Nephron (organoid): ENCODE data around the gene CARMIL1.

Source experiments
- H3K27ac Mint-ChIP-seq, 3 experiments: 2 replicates each; pipeline ENCODE4 v1.8.0; 2020; ENCODE audit warnings: mixed read lengths in 3 of 3, mild to moderate bottlenecking in 2 of 3, moderate library complexity in 1 of 3
- H3K27me3 Mint-ChIP-seq: 2 replicates; pipeline ENCODE4 v1.8.0; 2021; ENCODE audit warnings: low read depth, mild to moderate bottlenecking, moderate library complexity, mixed read lengths
- H3K36me3 Mint-ChIP-seq: 2 replicates; pipeline ENCODE4 v1.8.0; 2020; ENCODE audit warnings: low read depth, mixed read lengths
- H3K4me1 Mint-ChIP-seq: 2 replicates; pipeline ENCODE4 v1.8.0; 2020; ENCODE audit warnings: mixed read lengths
- H3K4me3 Mint-ChIP-seq, 3 experiments: 2 replicates each; pipeline ENCODE4 v1.8.0; 2020; ENCODE audit warnings: mild to moderate bottlenecking in 3 of 3, mixed read lengths in 3 of 3, moderate library complexity in 2 of 3
- H3K9me3 Mint-ChIP-seq: 2 replicates; pipeline ENCODE4 v1.8.0; 2020; ENCODE audit warnings: mixed read lengths
- TF ChIP-seq, protein P1 (sequence below), 3 experiments: fragments of 200-600 bp; sonication (generic); IDR thresholded peaks; one replicate each; pipeline ENCODE4 v1.5.0; 2021; ENCODE audit warnings: antibody characterized with exemption in 3 of 3; ENCODE audit not compliant: unreplicated experiment in 3 of 3

The CARMIL1 gene

DNA sequence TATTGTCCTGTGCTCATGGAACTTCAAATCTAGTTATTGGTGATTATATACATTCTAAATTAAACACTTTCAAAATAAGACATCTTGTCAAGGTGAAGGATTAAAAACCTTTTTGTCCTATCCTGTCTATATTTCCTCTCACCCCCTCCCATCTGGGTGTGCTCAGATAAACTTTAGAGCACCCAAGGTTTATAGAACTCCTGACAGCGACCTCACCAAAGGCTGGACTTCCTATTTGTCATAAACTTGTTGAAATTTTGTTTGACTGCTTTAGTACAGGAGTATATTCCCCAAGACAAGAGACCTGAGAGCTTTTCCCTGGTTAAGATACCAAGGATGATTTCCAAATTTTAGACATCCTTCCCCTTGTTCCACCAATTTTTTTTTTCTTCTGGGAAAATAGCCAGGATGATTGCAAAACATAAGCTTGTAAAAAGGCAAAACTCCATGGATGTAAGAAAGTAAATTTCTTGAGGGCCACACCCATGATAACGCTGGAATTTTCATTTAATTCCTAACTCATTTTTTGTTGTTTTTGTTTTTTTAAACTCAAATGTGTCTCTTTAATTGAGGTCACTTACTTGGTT, 33.0 kb downstream of the CARMIL1 start:
- Mint-ChIP-seq H3K27me3 (no peaks in the 10 kb centered on the region), H3K27ac (peak overlapping the region in 2 of 3 experiments; percentile 47 to 73), H3K4me1 (peaks cover 44% of the 10 kb centered on the region), H3K4me3 (no peak overlapping the region), H3K36me3 (no peaks in the 10 kb centered on the region), H3K9me3 (no peaks in the 10 kb centered on the region)
- TF ChIP-seq, protein P1, sequence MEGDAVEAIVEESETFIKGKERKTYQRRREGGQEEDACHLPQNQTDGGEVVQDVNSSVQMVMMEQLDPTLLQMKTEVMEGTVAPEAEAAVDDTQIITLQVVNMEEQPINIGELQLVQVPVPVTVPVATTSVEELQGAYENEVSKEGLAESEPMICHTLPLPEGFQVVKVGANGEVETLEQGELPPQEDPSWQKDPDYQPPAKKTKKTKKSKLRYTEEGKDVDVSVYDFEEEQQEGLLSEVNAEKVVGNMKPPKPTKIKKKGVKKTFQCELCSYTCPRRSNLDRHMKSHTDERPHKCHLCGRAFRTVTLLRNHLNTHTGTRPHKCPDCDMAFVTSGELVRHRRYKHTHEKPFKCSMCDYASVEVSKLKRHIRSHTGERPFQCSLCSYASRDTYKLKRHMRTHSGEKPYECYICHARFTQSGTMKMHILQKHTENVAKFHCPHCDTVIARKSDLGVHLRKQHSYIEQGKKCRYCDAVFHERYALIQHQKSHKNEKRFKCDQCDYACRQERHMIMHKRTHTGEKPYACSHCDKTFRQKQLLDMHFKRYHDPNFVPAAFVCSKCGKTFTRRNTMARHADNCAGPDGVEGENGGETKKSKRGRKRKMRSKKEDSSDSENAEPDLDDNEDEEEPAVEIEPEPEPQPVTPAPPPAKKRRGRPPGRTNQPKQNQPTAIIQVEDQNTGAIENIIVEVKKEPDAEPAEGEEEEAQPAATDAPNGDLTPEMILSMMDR (IDR thresholded peaks at IDR 0.05; ENCODE audit: unreplicated experiment in 3 of 3) = no peak

DNA sequence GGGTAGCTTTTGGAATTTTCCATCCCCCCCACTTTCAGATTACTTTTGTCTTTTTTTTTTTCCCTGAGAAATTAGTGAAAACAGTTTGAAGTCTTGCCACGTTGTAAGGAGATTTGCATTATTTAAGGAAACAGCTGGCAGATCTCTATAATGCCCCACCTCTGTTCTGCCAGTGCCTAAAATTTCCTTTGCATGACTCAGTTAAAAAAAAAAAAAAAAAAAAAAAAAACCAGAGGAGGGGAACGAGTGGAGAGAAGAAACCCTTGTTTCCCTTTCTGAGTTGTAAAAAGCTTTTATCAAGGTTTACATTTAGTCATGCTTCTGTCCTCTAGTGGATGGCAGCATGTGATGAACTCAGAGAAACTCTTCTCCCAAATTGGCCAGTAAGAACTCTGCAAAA, 33.5 kb downstream of the CARMIL1 start:
- TF ChIP-seq, protein P1 (IDR thresholded peaks at IDR 0.05; ENCODE audit: unreplicated experiment in 3 of 3) = no peak
- Mint-ChIP-seq H3K36me3 (no peaks in the 10 kb centered on the region), H3K9me3 (no peaks in the 10 kb centered on the region), H3K27ac (peak overlapping the region in 2 of 3 experiments; percentile 47 to 73), H3K27me3 (no peaks in the 10 kb centered on the region), H3K4me1 (peaks cover 39% of the 10 kb centered on the region), H3K4me3 (no peak overlapping the region)

DNA sequence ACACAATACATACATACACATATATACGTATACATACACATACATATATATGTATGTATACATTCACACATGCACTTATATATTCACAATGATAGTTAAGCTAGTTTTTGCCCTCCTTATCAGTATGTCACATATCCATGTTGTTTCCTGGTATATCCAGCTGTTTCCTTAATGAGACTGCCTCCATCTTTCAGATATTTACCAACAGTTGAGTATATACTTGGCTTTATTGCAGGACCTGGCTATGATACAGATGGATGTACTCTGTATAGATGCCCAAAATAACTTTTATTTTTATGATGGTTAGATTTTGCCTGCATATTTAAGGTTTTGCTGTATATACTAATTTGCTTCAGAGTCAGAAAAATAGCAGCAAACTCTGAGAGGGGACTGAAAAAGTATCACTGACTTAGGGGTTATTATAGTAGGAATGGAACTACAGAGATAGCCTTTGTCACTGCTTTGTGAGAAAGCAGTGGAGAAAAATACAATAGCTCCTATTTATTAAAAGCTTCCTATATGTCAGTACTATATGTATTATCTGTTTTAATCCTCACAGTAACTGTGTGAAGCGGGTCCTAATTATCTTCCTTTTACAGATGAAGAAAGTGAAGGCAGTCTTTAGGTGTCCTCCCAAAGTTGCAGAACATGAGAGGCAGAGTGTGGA, 35.5 kb downstream of the CARMIL1 start:
- TF ChIP-seq, protein P1 (IDR thresholded peaks at IDR 0.05; ENCODE audit: unreplicated experiment in 3 of 3) = no peak

DNA sequence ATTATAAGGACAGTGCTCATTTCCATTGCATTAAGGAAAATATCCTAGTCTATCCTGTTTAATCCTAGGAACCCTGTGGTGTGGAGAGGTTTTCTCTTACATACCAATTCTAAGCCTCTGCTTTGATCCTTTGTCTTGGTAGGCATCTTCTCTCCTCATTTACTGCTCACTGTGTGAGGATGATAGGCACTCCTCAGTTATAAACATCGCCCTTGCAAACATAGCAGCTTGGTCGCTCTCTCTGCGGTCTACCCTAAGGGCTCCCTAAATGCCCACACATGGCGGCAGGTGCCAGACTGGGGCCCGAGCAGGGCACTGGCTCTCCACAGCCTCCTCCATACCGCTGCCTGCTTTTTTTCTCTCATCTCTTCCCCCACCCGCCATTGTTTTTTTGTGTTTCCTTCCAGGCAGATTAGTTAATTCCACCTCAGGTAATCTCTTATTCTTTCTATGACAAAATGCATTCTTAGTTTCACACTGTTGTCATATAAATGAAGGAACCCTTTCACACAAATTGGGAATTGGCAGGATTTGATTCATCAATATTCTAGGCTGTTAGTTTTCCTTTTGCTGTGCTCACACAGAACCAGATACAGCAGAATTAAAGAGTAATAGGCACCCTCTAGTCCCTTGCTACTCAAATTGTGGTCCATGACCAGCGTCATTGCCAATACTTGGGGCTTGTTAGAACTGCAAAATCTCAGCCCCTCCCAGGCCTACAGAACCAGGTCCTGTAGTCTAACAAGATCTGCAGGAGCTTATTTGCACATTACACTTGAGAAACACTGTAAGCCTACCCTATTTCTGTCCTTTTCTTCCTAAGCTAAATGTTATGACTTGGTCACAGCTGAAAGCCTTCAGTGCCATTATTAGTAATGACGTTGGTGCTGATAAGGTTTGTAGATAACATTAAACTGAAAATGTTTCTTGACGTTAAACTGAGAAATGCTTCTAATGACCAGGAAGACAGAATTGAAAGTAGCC, 36.3 kb downstream of the CARMIL1 start:
- TF ChIP-seq, protein P1 (IDR thresholded peaks at IDR 0.05; ENCODE audit: unreplicated experiment in 3 of 3) = no peak
- Mint-ChIP-seq H3K36me3 (no peaks in the 10 kb centered on the region), H3K4me3 (no peak overlapping the region), H3K27ac (no peak overlapping the region), H3K27me3 (no peaks in the 10 kb centered on the region), H3K4me1 (peaks cover 30% of the 10 kb centered on the region), H3K9me3 (no peaks in the 10 kb centered on the region)

More for the DNA sequence above, 35.5 kb downstream of the CARMIL1 start:
- Mint-ChIP-seq H3K4me3 (no peak overlapping the region), H3K36me3 (no peaks in the 10 kb centered on the region), H3K9me3 (no peaks in the 10 kb centered on the region), H3K27ac (peak overlapping the region in 1 of 3 experiments; percentile 37), H3K27me3 (no peaks in the 10 kb centered on the region), H3K4me1 (peaks cover 35% of the 10 kb centered on the region)

DNA sequence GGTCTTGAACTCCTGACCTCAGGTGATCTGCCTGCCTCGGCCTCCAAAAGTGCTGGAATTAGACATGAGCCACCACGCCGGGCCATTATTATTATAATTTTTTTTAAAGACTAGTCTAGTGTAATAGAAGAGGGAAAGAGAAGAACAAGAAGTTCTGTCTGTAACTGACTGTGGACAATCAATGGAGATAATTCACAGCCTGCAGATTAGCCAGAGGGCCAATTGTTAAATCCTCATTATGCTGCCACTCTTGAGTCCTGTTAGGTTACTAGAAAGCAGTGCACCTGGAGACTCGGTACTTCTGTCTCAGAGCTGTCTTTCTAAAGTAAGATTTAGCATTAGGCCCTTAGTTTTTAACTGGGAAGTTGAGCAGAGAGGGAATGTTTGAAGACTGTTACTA, 37.5 kb downstream of the CARMIL1 start:
- TF ChIP-seq, protein P1 (IDR thresholded peaks at IDR 0.05; ENCODE audit: unreplicated experiment in 3 of 3) = no peak
- H3K9me3 Mint-ChIP-seq = no peaks in the 10 kb centered on the region
- no peaks in the 10 kb centered on the region for H3K36me3 Mint-ChIP-seq
- no peak overlapping the region for H3K4me3 Mint-ChIP-seq
- H3K27me3 Mint-ChIP-seq = no peaks in the 10 kb centered on the region
- H3K4me1 Mint-ChIP-seq = peaks cover 27% of the 10 kb centered on the region
- H3K27ac Mint-ChIP-seq = no peak overlapping the region
